HT1080 (cell line): Measurements from ENCODE around the gene BBS2. TPM values are rescaled to one million over a fixed set of nuclear protein-coding genes. Genes with fewer than 3 reads are reported as not detected.

Source experiments
- DNase-seq: peaks from one replicate; pipeline ENCODE4 v3.0.0-alpha.2; 2015; ENCODE audit warnings: low read depth
- total RNA-seq: library from RNA; depleted of rRNA; stranded (reverse); fragments of >200 nt; shearing (Covaris generic); gene quantifications from 2 replicates; pipeline ENCODE4 v1.2.3, GENCODE V29; 2014

Gene BBS2
- total RNA-seq, 1 experiment from 2014 or later: 18.9 TPM

GRCh38 chr16:56478281-56479049 is 41.4 kb downstream of the BBS2 start:
- DNase-seq: no peak

GRCh38 chr16:56477096-56477878 is 42.5 kb downstream of the BBS2 start:
- DNase-seq: peak; percentile 91

DNA sequence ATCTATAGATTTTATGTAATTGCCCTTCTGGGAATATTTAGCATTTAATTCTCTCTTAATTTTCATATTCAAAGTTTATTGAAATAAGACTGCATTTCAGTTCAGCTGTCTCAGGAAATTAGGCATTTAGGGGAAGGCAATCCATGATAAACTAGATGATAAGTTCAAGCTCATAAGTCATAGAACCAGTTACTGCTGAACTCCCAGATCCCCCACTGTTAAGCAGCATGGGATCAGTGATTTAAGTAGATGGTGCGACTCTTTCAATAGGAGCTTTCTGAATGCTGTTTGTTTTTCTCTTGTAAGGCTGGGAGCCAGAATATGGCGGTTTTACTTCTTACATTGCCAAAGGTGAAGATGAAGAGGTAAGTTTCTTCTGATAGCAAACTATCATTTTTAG is 44.6 kb downstream of the BBS2 start:
- no peak for DNase-seq

DNA sequence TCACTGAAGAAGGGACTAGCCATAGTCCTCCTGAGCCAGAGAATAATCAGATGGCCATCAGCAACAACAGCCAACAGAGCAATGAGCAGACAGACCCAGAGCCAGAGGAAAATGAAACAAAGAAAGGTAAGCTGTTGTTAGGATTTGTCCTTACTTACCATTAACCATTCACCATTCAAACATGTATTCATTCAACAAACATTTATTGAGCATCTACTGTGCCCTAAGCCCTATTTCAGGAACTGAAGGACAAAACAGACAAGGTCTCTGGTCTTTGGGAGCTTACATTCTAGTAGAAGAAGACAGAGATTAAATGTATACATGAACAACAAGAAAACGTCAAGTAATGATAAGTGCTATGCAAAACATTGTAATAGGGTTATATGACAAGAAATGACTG is 49.2 kb downstream of the BBS2 start:
- DNase-seq: no peak

GRCh38 chr16:56470232-56470631 is 49.6 kb downstream of the BBS2 start:
- DNase-seq: no peak

DNA sequence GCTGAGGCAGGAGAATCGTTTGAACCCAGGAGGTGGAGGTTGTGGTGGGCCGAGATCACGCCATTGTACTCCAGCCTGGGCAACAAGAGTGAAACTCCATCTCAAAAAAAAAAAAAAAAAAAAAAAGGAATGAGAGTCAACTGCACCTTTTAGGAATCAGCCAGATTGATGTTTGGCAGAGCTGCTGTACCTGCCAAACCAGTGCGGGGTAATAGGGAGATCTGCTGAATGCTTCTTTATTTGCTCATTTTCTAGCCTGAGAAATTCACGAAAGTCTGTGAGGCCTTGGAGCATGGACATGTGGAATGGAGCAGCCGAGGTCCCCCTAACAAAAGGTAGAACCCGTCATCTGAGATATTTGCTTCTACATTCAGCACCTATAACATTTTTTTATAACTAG is 50.1 kb downstream of the BBS2 start:
- DNase-seq: no peak

DNA sequence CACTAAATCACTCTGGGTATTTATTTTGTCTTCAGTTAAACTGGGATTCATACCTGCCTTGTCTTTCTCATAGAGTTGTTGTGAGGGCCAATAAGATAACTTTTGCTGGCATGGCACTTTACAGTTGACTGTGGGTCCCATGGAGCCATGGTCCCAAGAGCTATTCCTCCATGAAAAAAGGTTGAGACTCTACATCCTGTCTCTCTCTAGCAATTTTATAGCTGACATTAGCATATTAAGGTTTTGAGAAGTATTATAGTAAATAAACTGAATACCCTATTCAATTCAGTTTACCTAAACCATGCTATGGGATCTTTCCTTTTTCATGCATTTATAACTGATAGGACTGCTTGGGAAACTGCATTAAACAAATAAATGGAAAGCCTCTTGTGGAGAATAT is 51.0 kb downstream of the BBS2 start:
- DNase-seq: no peak

DNA sequence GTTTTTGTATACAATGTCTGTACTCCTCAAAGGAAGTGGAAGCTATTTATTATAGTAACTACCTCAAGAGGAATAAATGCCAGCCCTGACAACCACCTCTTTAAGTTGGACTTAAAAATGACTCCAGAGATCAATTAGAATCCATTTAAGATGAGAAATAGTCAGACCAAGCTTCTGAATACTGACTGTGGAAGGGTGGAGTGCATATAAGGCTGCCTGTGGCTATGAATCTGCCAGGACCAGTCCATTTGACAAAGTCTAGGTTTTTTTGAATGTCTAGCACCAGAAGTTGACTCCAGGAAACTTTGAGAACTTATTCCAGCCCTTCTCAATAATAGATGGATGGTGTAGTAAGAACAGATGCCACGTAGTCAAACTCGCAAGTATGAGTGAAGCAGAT is 53.5 kb downstream of the BBS2 start:
- no peak for DNase-seq

GRCh38 chr16:56463153-56463552 is 56.7 kb downstream of the BBS2 start:
- DNase-seq: no peak

GRCh38 chr16:56462064-56462796 is 57.6 kb downstream of the BBS2 start:
- DNase-seq: no peak

- no peak for DNase-seq
Measured at GRCh38 chr16:56460101-56460500, 59.7 kb downstream of the BBS2 start.

- no peak for DNase-seq
Measured at GRCh38 chr16:56457927-56458470, 61.8 kb downstream of the BBS2 start.

DNA sequence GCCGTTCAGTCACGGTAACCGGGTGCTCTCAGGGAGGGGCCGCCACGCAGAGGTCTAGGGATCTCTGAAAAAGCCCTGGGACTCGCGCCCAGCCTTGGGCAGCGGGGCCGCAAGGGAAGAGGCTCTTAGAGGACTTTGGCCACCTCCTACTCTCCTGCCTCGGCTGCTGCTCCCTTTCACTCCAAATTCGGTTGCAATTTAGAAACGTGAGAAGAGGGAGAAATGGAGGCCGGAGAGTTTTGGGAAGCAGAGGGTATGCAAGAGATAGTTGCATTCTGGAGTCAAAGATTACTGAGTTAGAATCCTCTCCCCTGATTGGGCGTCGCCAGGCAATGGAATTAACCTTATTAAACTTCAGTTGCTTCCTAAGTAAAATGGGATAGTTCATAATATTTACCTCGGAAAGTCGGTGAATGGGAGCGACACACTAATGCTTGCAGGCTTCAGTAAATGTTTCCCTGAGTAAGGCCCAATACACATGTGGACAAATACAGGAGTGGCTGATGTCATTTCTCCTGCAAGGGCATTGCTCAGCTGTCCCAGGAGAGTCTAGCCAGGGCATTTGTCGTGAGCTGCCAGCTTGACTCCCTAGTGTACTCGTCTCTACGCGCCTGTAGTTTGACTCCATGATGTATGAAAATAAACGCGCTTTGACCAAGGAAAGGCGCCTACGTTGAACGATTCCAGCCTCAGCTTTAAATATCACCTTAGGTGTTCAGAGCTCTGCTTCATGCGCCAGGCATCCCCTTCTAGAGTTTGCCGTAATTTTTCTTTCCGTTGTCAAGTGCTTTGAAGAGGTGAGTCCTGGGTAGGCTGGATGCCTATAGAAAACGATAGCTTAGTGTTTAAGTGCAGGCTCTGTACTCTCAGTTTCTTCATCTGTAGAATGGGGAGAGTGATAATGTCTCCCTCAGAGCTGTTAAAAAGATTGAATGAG is 67.8 kb downstream of the BBS2 start:
- no peak for DNase-seq

DNA sequence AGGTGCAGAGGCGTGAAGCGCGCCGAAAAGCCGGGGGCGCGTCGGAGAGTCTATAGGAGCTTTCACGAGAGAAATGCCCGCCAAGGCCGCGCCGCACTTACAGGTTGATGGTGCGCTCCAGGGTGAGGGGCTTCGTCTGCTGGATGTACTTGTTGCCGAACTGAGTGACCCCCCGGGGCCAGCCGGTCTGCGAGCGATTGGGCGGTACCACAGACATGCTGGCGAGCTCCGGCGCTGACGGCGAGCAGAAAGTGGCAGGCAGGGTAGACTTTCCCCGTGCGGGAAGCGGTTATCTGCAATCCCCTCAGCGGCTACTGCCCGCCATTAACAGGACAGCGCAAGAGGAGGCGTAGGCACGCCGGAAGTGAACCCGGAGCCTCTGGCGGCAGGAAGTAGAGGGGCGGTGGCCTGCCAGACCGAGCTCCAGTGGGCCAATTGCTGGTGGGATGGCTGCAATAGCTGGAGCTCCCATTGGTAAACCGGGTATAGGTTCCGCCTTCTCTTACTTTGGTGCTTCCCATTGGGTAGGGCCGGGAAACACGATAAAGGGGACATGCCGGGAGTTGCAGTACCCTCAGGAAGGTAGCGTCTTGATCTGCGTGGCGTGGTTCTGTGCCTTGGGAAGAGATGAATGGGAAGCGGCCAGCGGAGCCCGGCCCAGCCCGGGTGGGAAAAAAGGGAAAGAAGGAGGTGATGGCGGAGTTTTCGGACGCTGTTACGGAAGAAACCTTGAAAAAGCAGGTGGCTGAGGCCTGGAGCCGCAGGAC is 68.7 kb downstream of the BBS2 start, which contains the start of the genes NUDT21 and OGFOD1:
NUDT21 (minus strand) TSS at position 347 of the 767 bp plus-strand sequence; CDS start at position 217, 130 bp downstream.
OGFOD1 (plus strand) TSS at position 569 of the 767 bp plus-strand sequence; CDS start at position 628, 59 bp downstream.
- peak; percentile 99 for DNase-seq

DNA sequence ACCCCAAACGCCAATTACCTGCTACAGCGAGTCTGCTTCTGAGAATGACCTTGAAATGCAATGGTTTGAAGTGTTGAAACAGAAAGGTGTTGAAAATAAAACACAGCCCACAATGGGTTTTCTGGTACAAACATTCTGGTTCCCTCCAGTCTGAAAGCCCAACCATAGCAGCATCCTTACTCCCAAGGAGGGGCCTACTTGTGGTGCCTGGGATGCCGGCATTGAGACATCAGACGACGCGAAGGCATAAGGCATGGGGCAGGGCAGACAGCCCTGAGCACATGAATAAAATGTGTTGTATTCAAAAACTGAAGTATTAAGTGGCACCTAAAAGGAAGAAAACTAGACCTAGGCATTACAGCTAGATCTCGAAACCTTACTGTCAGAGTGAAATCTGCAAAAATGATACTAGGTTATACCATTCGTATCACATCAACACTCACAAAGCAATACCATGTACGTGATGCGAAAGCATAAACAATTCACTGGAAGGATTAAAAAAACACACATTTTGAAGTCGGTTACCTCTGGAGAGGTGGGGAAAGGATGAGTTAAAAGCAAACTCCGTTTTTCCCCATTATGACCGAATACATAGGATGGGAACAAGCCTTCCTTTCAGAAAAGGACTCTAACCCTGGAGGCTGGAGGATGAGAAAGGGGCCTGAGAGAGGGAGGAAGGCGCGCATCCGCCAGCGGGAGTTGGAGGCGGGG is 69.4 kb downstream of the BBS2 start:
- DNase-seq: no peak

DNA sequence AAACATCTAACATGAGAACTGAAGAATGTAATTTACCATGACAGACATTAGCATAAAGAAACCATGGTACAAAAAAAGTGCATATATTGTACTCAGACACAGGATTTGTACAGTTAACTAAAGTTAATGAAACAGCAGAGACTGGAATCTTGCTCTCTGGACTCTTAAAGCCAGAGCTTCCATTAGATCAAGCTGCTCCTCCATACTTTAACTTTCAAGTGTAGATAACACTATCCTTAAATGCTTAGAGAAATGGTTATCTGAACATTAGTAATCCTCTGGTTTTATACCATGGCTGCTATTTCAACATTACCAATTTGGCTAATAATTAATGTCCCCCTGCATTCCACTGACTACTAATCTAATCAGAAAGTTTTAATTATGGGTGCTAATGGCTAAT is 71.8 kb downstream of the BBS2 start:
- no peak for DNase-seq

GRCh38 chr16:56447286-56447685 is 72.5 kb downstream of the BBS2 start:
- no peak for DNase-seq

GRCh38 chr16:56438038-56438437 is 81.8 kb downstream of the BBS2 start:
- DNase-seq: no peak

DNA sequence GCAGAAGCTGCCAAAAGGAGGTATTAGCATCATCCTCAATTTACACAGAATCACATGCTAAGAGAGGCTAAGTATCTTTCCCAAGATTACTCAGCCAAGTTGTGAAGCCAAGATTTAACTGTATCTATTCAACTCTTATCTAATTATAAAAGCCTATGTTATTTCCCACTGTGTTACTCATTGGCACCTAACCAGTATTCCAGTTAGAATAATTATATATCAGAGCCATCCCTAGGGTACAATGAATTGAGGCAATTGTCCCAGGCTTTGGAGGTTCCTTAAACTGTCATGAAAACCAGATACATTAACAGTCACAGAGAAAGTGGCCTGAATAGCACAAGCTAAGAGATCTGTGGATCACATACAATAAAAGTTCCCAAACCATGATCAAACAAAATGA is 83.6 kb downstream of the BBS2 start:
- no peak for DNase-seq
